ENCODE measurements around the gene BEX1. TPM values are rescaled to one million over a fixed set of nuclear protein-coding genes. Genes with fewer than 3 reads are reported as not detected.

BEX1 gene
- total and polyA plus RNA-seq, 2 of the 8 experiments (the other 6 are each of a cell fraction or from before 2014, with no cell fraction given) = 61.0 to 75.2 TPM

Other genes starting within 250 kb of the BEX1 start
- gene RAB40AL, start 126.9 kb downstream of the BEX1 start, total RNA-seq (2021; fragmentation: NEBNext Ultra II Directional; extraction: Animal tissue kit (Norgen Biotek cat#: 25700)) = 0.30 TPM in 1 of 2 replicates, not detected in the other
- 0.27 and 0.55 TPM in 2 replicates for gene RAB40AL, start 126.9 kb downstream of the BEX1 start, polyA plus RNA-seq (2011; rRNA removed)
- gene NXF3, start 29.0 kb upstream of the BEX1 start, total RNA-seq (2021; fragmentation: NEBNext Ultra II Directional; extraction: Animal tissue kit (Norgen Biotek cat#: 25700)) = not detected in 2 replicates
- 0.12 TPM in 1 of 2 replicates, not detected in the other for gene NXF3, start 29.0 kb upstream of the BEX1 start, polyA plus RNA-seq (2011; rRNA removed)
- gene BEX4, start 150.9 kb upstream of the BEX1 start, total RNA-seq (2021; fragmentation: NEBNext Ultra II Directional; extraction: Animal tissue kit (Norgen Biotek cat#: 25700)) = 45.1 TPM in 2 replicates
- gene BEX4, start 150.9 kb upstream of the BEX1 start, polyA plus RNA-seq (2011; rRNA removed) = 16.2 and 27.2 TPM in 2 replicates
- gene TCEAL8, start 191.0 kb upstream of the BEX1 start, total RNA-seq (2021; fragmentation: NEBNext Ultra II Directional; extraction: Animal tissue kit (Norgen Biotek cat#: 25700)) = 81.0 and 82.2 TPM in 2 replicates
- 17.9 and 47.2 TPM in 2 replicates for gene TCEAL8, start 191.0 kb upstream of the BEX1 start, polyA plus RNA-seq (2011; rRNA removed)
- gene TCEAL5, start 212.6 kb upstream of the BEX1 start, total RNA-seq (2021; fragmentation: NEBNext Ultra II Directional; extraction: Animal tissue kit (Norgen Biotek cat#: 25700)) = 6.6 and 7.2 TPM in 2 replicates
- gene TCEAL5, start 212.6 kb upstream of the BEX1 start, polyA plus RNA-seq (2011; rRNA removed) = 0.13 and 0.17 TPM in 2 replicates
- 57.5 and 60.2 TPM in 2 replicates for gene BEX2, start 246.8 kb upstream of the BEX1 start, total RNA-seq (2021; fragmentation: NEBNext Ultra II Directional; extraction: Animal tissue kit (Norgen Biotek cat#: 25700))
- gene BEX2, start 246.8 kb upstream of the BEX1 start, polyA plus RNA-seq (2011; rRNA removed) = 37.6 and 53.8 TPM in 2 replicates

All from H1 (cell line).